Ovary (tissue), 3 donors: ENCODE data around the gene BPHL.

Source experiments
- POLR2A ChIP-seq: fragments of 450-650 bp; IDR thresholded peaks from one replicate; pipeline ENCODE4 v1.6.1; 2017; ENCODE audit warnings: antibody characterized with exemption, mild to moderate bottlenecking, moderate library complexity
- TF ChIP-seq, protein P1 (sequence below), 3 donors: fragments of 450-650 bp in 2 of 3; fragments of 200-600 bp in 1 of 3; IDR thresholded peaks; one replicate each; pipeline versions ENCODE4 v1.5.1 to v1.8.0; 2016 to 2022; ENCODE audit warnings: antibody characterized with exemption in 3 of 3, mild to moderate bottlenecking in 1 of 3
- donor health status: DM: no; HTN: no; CAD: no.

DNA sequence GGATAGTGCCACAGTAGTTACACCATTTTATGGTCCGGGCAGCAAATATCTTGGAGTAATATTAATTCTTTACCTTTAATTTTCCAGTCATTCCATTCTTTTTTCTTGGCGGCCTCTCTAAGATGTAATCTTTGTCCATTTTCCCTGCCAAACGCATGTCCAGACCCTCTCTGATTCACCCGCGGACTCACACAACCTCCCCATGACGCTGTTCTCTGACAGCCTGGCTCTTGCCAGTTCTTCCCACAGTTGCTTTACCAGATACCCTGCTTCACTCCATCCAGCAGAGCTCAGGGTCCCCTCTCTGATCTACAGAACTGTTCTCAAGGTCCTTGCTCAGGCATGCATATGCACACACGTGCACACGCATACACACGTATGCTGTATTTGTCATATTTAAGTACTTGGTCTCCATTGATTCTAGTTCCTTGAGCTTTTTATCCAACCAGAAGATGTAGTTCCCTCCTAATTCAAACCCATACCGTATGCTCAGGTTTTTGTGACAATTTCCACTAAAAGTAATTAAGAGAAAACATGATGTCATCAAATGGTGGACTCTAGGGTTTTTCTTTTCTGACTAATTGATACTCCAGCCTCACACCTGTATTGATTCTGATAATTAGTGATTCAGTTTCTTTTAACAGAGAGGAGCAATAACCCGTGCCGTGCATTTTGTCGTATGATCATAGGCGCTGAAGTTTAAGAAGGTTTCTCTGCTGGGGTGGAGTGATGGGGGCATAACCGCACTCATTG lies 10.0 kb downstream of the BPHL start:
- TF ChIP-seq, protein P1, sequence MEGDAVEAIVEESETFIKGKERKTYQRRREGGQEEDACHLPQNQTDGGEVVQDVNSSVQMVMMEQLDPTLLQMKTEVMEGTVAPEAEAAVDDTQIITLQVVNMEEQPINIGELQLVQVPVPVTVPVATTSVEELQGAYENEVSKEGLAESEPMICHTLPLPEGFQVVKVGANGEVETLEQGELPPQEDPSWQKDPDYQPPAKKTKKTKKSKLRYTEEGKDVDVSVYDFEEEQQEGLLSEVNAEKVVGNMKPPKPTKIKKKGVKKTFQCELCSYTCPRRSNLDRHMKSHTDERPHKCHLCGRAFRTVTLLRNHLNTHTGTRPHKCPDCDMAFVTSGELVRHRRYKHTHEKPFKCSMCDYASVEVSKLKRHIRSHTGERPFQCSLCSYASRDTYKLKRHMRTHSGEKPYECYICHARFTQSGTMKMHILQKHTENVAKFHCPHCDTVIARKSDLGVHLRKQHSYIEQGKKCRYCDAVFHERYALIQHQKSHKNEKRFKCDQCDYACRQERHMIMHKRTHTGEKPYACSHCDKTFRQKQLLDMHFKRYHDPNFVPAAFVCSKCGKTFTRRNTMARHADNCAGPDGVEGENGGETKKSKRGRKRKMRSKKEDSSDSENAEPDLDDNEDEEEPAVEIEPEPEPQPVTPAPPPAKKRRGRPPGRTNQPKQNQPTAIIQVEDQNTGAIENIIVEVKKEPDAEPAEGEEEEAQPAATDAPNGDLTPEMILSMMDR (IDR thresholded peaks at IDR 0.05): no peak
- no peak for TF ChIP-seq POLR2A
